T-helper 1 cell treated with Interleukin-12 subunit alpha and Interleukin-12 subunit beta and Interleukin-4 antibody, amounts not matched to agents 30 μg/mL and 1 μg/mL, for 36 hours (primary cell): ENCODE results near the gene PNCK.
"Not testable (repeated sequence)": the region's sequence is repeated elsewhere in the genome, so short reads cannot be mapped to it uniquely, and the experiment has no call there.

Source experiments
- H3K27ac Mint-ChIP-seq: one replicate; pipeline ENCODE4 v1.8.0; 2021; ENCODE audit warnings: mild to moderate bottlenecking, mixed read lengths
- H3K27me3 Mint-ChIP-seq: one replicate; pipeline ENCODE4 v1.8.0; 2021; ENCODE audit warnings: low read depth, mixed read lengths
- H3K36me3 Mint-ChIP-seq: one replicate; pipeline ENCODE4 v1.8.0; 2021; ENCODE audit warnings: low read depth, mixed read lengths
- H3K4me1 Mint-ChIP-seq: one replicate; pipeline ENCODE4 v1.8.0; 2021; ENCODE audit warnings: low read depth, mixed read lengths
- H3K4me3 Mint-ChIP-seq: one replicate; pipeline ENCODE4 v1.8.0; 2021; ENCODE audit warnings: mild to moderate bottlenecking, moderate library complexity, mixed read lengths
- H3K9me3 Mint-ChIP-seq: one replicate; pipeline ENCODE4 v1.8.0; 2021; ENCODE audit warnings: mixed read lengths

Gene PNCK

GRCh38 chrX:153693216-153694086 is 19.8 kb upstream of the PNCK start:
- Mint-ChIP-seq H3K4me1 (no peaks in the 10 kb centered on the region), H3K27ac (no peak overlapping the region), H3K27me3 (peaks cover 7% of the 10 kb centered on the region), H3K9me3 (no peaks in the 10 kb centered on the region), H3K36me3 (peaks cover 6% of the 10 kb centered on the region), H3K4me3 (no peak overlapping the region)

DNA sequence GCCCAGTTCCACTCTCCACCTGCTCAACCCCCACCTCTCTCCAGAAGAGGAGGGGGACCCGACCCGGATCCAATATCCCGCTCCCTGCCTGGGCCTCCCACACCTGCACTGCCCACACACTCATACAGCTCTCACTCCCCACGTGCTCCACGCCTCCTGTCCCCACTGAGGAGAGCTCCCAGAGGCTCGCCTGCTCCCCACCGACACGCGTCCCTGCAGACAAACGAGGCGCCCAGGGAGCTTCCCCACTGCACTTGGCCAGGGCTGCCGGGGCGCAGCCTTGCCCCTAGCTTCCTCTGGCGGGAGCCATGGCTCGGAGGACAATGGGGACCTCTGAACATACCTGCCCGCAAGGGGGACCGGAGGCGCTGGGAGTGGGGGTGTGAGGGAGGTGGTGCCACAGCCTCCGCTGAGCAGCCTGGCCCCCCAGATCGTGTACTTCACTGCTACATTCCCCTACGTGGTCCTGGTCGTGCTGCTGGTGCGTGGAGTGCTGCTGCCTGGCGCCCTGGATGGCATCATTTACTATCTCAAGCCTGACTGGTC is 19.1 kb upstream of the PNCK start:
- Mint-ChIP-seq H3K36me3 (peaks cover 6% of the 10 kb centered on the region), H3K27ac (no peak overlapping the region), H3K9me3 (no peaks in the 10 kb centered on the region)

DNA sequence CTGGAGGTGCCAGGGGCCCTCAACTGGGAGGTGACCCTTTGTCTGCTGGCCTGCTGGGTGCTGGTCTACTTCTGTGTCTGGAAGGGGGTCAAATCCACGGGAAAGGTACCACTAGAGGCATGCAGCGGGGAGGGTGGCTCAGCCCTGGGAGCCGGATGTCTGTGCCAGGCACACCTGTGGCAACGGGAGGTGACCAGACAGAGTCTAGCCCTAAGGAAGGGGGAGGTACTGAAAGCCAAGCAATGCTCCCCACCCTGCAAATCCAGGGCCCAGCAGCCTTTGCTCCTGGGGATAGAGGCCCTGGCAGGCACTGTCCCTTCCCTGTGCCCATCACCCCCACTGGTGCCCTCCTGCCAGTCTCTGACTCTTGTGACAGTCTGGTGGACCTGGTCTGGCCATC is 18.4 kb upstream of the PNCK start:
- peaks cover 7% of the 10 kb centered on the region for H3K27me3 Mint-ChIP-seq
- no peak overlapping the region for H3K4me3 Mint-ChIP-seq
- H3K4me1 Mint-ChIP-seq, result no peaks in the 10 kb centered on the region
- no peaks in the 10 kb centered on the region for H3K9me3 Mint-ChIP-seq
- no peak overlapping the region for H3K27ac Mint-ChIP-seq
- peaks cover under 1% of the 10 kb centered on the region for H3K36me3 Mint-ChIP-seq

More for the DNA sequence above, 19.1 kb upstream of the PNCK start:
- Mint-ChIP-seq H3K4me1 (no peaks in the 10 kb centered on the region), H3K4me3 (no peak overlapping the region), H3K27me3 (peaks cover 7% of the 10 kb centered on the region)

DNA sequence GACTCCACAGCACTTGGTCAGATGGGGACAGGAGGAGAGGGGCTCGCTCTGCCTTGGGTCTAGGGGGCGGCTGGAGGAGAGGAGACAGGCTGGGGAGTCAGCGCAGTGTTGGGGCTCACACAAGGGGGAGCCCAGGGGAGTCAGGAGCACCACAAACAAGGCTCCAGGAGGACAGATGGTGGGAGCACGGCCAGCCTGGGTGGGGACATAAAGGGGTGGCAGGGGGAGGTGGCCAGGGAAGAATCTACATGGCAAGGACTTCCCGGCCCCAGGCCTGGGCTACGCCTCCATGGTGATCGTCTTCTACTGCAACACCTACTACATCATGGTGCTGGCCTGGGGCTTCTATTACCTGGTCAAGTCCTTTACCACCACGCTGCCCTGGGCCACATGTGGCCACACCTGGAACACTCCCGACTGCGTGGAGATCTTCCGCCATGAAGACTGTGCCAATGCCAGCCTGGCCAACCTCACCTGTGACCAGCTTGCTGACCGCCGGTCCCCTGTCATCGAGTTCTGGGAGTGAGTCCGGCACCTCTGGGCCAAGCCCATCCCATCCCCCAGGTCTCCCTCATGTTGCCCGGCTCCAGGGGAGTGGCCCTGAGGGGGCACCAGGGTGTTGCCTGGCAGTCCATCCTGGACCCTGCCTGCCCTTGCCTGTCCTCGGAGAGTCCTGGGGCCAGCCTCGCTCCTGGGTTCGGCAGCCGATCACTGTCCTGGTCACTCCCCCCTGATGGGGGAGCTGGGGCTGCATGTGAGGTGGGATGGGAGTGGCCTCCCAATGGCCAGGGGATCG is 17.6 kb upstream of the PNCK start:
- not testable (repeated sequence) for H3K9me3 Mint-ChIP-seq, H3K4me3 Mint-ChIP-seq, H3K36me3 Mint-ChIP-seq, H3K4me1 Mint-ChIP-seq, H3K27ac Mint-ChIP-seq
- H3K27me3 Mint-ChIP-seq, result peaks cover 13% of the 10 kb centered on the region

- Mint-ChIP-seq H3K27ac (no peak overlapping the region), H3K36me3 (no peaks in the 10 kb centered on the region), H3K27me3 (peaks cover 16% of the 10 kb centered on the region), H3K4me3 (no peak overlapping the region), H3K9me3 (no peaks in the 10 kb centered on the region), H3K4me1 (no peaks in the 10 kb centered on the region)
Measured at GRCh38 chrX:153690466-153690865, 16.9 kb upstream of the PNCK start.

GRCh38 chrX:153689654-153690465 is 16.2 kb upstream of the PNCK start:
- no peak overlapping the region for H3K27ac Mint-ChIP-seq
- H3K4me3 Mint-ChIP-seq, result no peak overlapping the region
- no peaks in the 10 kb centered on the region for H3K36me3 Mint-ChIP-seq
- H3K9me3 Mint-ChIP-seq, result no peaks in the 10 kb centered on the region
- no peaks in the 10 kb centered on the region for H3K4me1 Mint-ChIP-seq
- H3K27me3 Mint-ChIP-seq, result peaks cover 16% of the 10 kb centered on the region

DNA sequence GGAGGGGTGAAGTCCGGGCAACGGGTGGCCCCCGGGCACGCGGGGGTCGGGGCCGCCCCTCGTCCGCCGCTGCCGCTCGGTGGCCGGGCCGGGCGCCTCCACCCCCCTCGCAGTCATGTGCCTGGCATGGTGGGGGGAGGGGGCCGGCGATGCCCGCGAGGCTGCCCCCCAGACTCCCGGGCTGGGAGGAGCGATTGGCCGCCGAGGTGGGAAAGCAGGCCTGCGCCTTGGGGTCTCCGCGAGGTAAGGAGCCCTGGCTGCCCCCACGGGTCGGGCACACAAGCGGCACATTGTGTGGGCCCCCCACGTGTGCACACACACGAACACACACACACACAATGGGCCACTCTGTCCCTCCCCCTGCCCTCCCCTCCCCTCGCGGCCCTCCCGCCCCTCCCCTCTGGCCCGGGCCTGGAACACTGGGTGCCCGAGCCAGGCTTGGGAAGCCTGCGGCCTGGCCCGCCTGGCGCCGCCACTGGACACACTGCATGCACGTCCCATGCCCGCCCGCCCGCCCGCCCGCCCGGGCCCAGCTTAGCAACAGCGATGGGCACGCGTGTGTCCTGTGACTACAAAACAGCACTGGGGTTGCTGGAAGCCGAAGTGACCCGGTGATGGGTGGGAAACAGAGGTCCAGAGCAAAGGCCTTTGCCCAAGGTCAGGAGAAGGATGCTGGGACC is 15.4 kb upstream of the PNCK start:
- H3K36me3 Mint-ChIP-seq, result no peaks in the 10 kb centered on the region
- H3K4me1 Mint-ChIP-seq, result no peaks in the 10 kb centered on the region
- peaks cover 16% of the 10 kb centered on the region for H3K27me3 Mint-ChIP-seq
- H3K27ac Mint-ChIP-seq, result no peak overlapping the region
- no peaks in the 10 kb centered on the region for H3K9me3 Mint-ChIP-seq
- no peak overlapping the region for H3K4me3 Mint-ChIP-seq

DNA sequence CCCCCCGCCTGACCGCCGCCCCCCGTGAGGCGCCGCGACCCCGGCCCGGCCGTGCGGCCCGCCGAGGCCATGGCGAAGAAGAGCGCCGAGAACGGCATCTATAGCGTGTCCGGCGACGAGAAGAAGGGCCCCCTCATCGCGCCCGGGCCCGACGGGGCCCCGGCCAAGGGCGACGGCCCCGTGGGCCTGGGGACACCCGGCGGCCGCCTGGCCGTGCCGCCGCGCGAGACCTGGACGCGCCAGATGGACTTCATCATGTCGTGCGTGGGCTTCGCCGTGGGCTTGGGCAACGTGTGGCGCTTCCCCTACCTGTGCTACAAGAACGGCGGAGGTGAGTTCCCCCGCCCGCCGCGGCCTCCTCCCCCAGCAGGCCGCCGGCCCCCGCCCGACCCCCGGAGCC is 14.9 kb upstream of the PNCK start:
- H3K4me1 Mint-ChIP-seq, result no peaks in the 10 kb centered on the region
- no peaks in the 10 kb centered on the region for H3K9me3 Mint-ChIP-seq
- H3K27me3 Mint-ChIP-seq, result peaks cover 21% of the 10 kb centered on the region

DNA sequence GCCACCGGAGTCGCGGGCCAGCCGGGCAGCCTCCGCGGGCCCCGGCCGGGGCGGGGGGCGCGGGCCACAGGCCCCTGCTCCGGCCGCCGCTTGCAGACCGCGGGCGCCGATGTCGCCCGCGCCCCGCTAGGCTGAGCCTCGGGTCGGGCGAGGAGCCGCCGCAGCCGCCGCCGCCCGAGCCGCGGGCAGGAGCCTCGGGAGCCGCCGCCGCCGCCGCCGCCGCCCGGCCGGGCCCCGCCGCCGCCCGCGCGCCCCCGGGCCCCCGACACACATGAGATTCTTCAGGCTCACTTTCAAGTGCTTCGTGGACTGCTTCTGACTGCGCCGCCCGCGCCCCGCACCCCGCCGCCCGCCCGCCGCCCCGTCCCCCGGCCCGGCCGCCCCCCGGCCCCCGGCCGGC is 14.5 kb upstream of the PNCK start:
- H3K4me3 Mint-ChIP-seq, result no peak overlapping the region
- H3K36me3 Mint-ChIP-seq, result no peaks in the 10 kb centered on the region
- no peaks in the 10 kb centered on the region for H3K4me1 Mint-ChIP-seq
- peaks cover 21% of the 10 kb centered on the region for H3K27me3 Mint-ChIP-seq
- H3K27ac Mint-ChIP-seq, result no peak overlapping the region
- no peaks in the 10 kb centered on the region for H3K9me3 Mint-ChIP-seq

More for the DNA sequence above, 14.9 kb upstream of the PNCK start:
- H3K27ac Mint-ChIP-seq, result no peak overlapping the region
- H3K4me3 Mint-ChIP-seq, result no peak overlapping the region
- H3K36me3 Mint-ChIP-seq, result no peaks in the 10 kb centered on the region

DNA sequence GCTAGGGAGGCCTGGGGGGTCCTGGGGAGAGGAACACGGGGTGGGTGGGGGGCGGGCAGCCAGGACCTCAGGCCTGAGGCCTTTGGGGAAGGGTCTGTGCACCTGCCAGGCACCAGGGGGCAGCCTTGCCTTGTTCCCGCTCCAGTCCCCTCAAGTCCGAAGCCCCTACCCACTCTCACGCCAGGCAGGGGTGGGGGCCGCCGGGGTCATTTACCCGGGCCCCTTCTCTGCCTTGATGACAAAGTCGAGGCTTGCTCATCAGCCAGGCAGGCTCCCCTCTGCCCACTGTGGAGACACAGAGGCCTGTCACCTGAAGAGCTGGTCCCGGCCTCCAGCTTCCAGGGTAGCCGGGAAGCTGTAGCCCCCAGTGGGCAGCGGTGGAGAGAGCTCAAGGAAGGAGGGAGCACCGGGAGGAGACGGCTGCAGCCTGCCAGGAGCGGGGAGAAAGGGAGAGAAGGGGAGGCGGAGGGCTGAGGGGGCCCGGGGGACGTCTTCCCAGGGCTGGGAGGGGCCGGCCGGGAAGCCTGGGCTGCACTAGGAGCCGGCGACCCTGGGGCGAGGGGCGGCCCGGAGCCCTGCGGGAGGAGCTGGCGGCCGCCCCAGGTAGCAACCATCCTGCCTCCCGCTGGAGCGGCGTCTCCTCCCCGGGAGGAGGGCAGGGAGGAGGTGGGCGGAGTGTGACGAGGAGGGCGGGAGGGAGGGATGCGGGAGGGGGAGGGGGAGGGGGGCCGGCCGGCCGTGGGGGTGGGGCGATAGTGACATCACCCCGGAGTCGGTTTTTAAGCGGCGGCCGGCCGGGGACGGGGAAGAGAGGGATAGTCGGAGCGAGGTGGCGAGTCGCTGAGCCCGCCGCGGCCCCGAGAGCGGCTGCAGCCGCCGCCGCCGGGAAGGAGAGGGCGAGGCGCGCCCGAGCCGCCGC is 13.8 kb upstream of the PNCK start, which contains the start of gene SLC6A8:
SLC6A8 (plus strand) TSS at position 806 of the 919 bp plus-strand sequence. CDS start 649 bp downstream, outside the sequence.
- H3K36me3 Mint-ChIP-seq, result no peaks in the 10 kb centered on the region
- H3K27ac Mint-ChIP-seq, result no peak within 1 kb of the TSS
- H3K4me3 Mint-ChIP-seq, result peak within 1 kb of the TSS; percentile 74
- H3K9me3 Mint-ChIP-seq, result no peaks in the 10 kb centered on the region
- H3K27me3 Mint-ChIP-seq, result peaks cover 25% of the 10 kb centered on the region
- no peaks in the 10 kb centered on the region for H3K4me1 Mint-ChIP-seq

DNA sequence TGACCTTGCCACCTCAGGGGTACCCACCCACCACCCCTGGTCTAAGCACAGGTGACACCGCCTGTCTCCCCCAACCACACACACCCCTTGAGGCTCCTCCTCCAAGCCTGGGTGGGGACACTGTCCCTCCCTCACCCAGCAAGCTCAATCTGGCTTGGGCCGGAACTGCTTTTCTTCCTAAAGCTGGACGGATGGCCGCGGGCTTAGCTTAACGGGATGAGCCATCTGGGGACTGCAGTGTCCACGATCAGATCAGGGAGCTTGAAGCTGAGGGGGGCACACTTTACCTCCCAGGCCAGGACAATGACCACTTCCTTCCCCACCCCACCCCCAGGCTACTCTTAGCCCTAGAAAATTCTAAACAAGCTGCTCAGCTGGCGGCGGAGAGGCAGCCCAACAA is 13.1 kb upstream of the PNCK start:
- no peak overlapping the region for H3K4me3 Mint-ChIP-seq
- H3K36me3 Mint-ChIP-seq, result no peaks in the 10 kb centered on the region
- no peaks in the 10 kb centered on the region for H3K9me3 Mint-ChIP-seq
- H3K4me1 Mint-ChIP-seq, result no peaks in the 10 kb centered on the region
- H3K27me3 Mint-ChIP-seq, result peaks cover 25% of the 10 kb centered on the region
- H3K27ac Mint-ChIP-seq, result no peak overlapping the region

GRCh38 chrX:153685751-153686696 is 12.4 kb upstream of the PNCK start:
- Mint-ChIP-seq H3K4me3 (no peak overlapping the region), H3K27ac (no peak overlapping the region), H3K4me1 (no peaks in the 10 kb centered on the region), H3K9me3 (no peaks in the 10 kb centered on the region), H3K27me3 (peaks cover 25% of the 10 kb centered on the region), H3K36me3 (no peaks in the 10 kb centered on the region)
